ENCODE measurements around the gene TICAM2.

TICAM2 gene

GRCh38 chr5:115600766-115601165, 1.5 kb downstream of the TICAM2 start:
- Histone ChIP-seq H3K27ac (ENCODE audit: low read length) (peak overlapping the region; percentile 85), H3K4me2 (ENCODE audit: low read length) (peak overlapping the region; percentile 90), H3K4me3 (ENCODE audit: low read length) (peak overlapping the region; percentile 78), H3K36me3 (replicated peaks; ENCODE audit: low read depth, low read length) (peaks cover 12% of the 10 kb centered on the region), H3K9me3 (ENCODE audit: insufficient read depth, low read length) (no peaks in the 10 kb centered on the region), H3K79me2 (ENCODE audit: low read length) (peaks cover 31% of the 10 kb centered on the region), H2AFZ (ENCODE audit: low read depth, low read length) (no peak overlapping the region), H4K20me1 (ENCODE audit: insufficient read depth, low read length) (0 out of 2 replicates have a peak, but pooled peaks cover 5% of the 10 kb centered on the region), H3K27me3 (ENCODE audit: low read depth, low read length) (no peaks in the 10 kb centered on the region), H3K4me1 (ENCODE audit: low read length) (peaks cover 40% of the 10 kb centered on the region), H3K9ac (ENCODE audit: low read length) (peak overlapping the region; percentile 80)
- TF ChIP-seq EZH2phosphoT487 (IDR thresholded peaks at IDR 0.05; ENCODE audit: low read depth) (no peak), CTCF (IDR thresholded peaks at IDR 0.05; ENCODE audit: low read depth, low read length) (no peak)

GRCh38 chr5:115599924-115600323, 2.4 kb downstream of the TICAM2 start:
- H3K27me3 ChIP-seq (ENCODE audit: low read depth, low read length) = no peaks in the 10 kb centered on the region
- H2AFZ ChIP-seq (ENCODE audit: low read depth, low read length) = no peak overlapping the region
- peak overlapping the region; percentile 85 for H3K27ac ChIP-seq (ENCODE audit: low read length)
- H3K79me2 ChIP-seq (ENCODE audit: low read length) = peaks cover 34% of the 10 kb centered on the region
- H3K36me3 ChIP-seq (replicated peaks; ENCODE audit: low read depth, low read length) = peaks cover 8% of the 10 kb centered on the region
- peak overlapping the region; percentile 78 for H3K4me3 ChIP-seq (ENCODE audit: low read length)
- H3K9ac ChIP-seq (ENCODE audit: low read length) = peak overlapping the region; percentile 80
- peak overlapping the region; percentile 90 for H3K4me2 ChIP-seq (ENCODE audit: low read length)
- no peaks in the 10 kb centered on the region for H3K9me3 ChIP-seq (ENCODE audit: insufficient read depth, low read length)
- H4K20me1 ChIP-seq (ENCODE audit: insufficient read depth, low read length) = 0 out of 2 replicates have a peak, but pooled peaks cover 5% of the 10 kb centered on the region
- H3K4me1 ChIP-seq (ENCODE audit: low read length) = peaks cover 40% of the 10 kb centered on the region
- TF ChIP-seq CTCF (IDR thresholded peaks at IDR 0.05; ENCODE audit: low read depth, low read length) = no peak
- no peak for TF ChIP-seq EZH2phosphoT487 (IDR thresholded peaks at IDR 0.05; ENCODE audit: low read depth)

- Histone ChIP-seq H3K27me3 (ENCODE audit: low read depth, low read length) (no peaks in the 10 kb centered on the region), H3K9ac (ENCODE audit: low read length) (peak overlapping the region; percentile 80), H3K4me3 (ENCODE audit: low read length) (peak overlapping the region; percentile 78; the same call in 1 of the 2 replicates), H2AFZ (ENCODE audit: low read depth, low read length) (no peak overlapping the region), H3K27ac (ENCODE audit: low read length) (peak overlapping the region; percentile 85), H3K4me1 (ENCODE audit: low read length) (peaks cover 40% of the 10 kb centered on the region), H3K9me3 (ENCODE audit: insufficient read depth, low read length) (no peaks in the 10 kb centered on the region), H3K79me2 (ENCODE audit: low read length) (peaks cover 37% of the 10 kb centered on the region), H3K4me2 (ENCODE audit: low read length) (peak overlapping the region; percentile 90), H3K36me3 (replicated peaks; ENCODE audit: low read depth, low read length) (peaks cover 6% of the 10 kb centered on the region), H4K20me1 (ENCODE audit: insufficient read depth, low read length) (0 out of 2 replicates have a peak, but pooled peaks cover under 1% of the 10 kb centered on the region)
- TF ChIP-seq EZH2phosphoT487 (IDR thresholded peaks at IDR 0.05; ENCODE audit: low read depth) (no peak), CTCF (IDR thresholded peaks at IDR 0.05; ENCODE audit: low read depth, low read length) (no peak)
Measured at GRCh38 chr5:115599502-115599901, 2.8 kb downstream of the TICAM2 start.

- Histone ChIP-seq H3K36me3 (replicated peaks; ENCODE audit: low read depth, low read length) (no peaks in the 10 kb centered on the region), H3K9ac (ENCODE audit: low read length) (no peak overlapping the region)
- TF ChIP-seq EZH2phosphoT487 (IDR thresholded peaks at IDR 0.05; ENCODE audit: low read depth) (no peak), CTCF (IDR thresholded peaks at IDR 0.05; ENCODE audit: low read depth, low read length) (no peak)
Measured at GRCh38 chr5:115594128-115595047, 7.9 kb downstream of the TICAM2 start.

More at GRCh38 chr5:115594128-115595047, 7.9 kb downstream of the TICAM2 start:
- H3K27ac ChIP-seq (ENCODE audit: low read length) = no peak overlapping the region
- peaks cover 28% of the 10 kb centered on the region for H3K79me2 ChIP-seq (ENCODE audit: low read length)
- no peaks in the 10 kb centered on the region for H4K20me1 ChIP-seq (ENCODE audit: insufficient read depth, low read length)
- H3K9me3 ChIP-seq (ENCODE audit: insufficient read depth, low read length) = no peaks in the 10 kb centered on the region
- no peak overlapping the region for H2AFZ ChIP-seq (ENCODE audit: low read depth, low read length)
- no peaks in the 10 kb centered on the region for H3K27me3 ChIP-seq (ENCODE audit: low read depth, low read length)
- H3K4me1 ChIP-seq (ENCODE audit: low read length) = peaks cover 8% of the 10 kb centered on the region
- no peak overlapping the region for H3K4me2 ChIP-seq (ENCODE audit: low read length)
- H3K4me3 ChIP-seq (ENCODE audit: low read length) = no peak overlapping the region
